Neural cell (in vitro differentiated cells): ENCODE results near the gene FHOD3. TPM values are rescaled to one million over a fixed set of nuclear protein-coding genes. Genes with fewer than 3 reads are reported as not detected.

Experiments
- H2AFZ ChIP-seq: fragments of 200-600, 300-800 bp; sonication (generic), shearing (Covaris generic); 2 replicates; pipeline ENCODE4 v1.6.0; 2014; ENCODE audit warnings: low read depth, mild to moderate bottlenecking, antibody characterized with exemption, low read length, moderate library complexity
- H3F3A ChIP-seq: fragments of 200-600 bp; shearing (Covaris generic); 2 replicates; pipeline ENCODE4 v1.6.1; 2016; ENCODE audit warnings: mild to moderate bottlenecking, moderate library complexity, mixed read lengths, antibody characterized with exemption, low read length; ENCODE audit not compliant: insufficient read depth, poor library complexity, severe bottlenecking
- H3K27ac ChIP-seq: fragments of 200-600, 300-800 bp; sonication (generic), shearing (Covaris generic); 2 replicates; pipeline ENCODE4 v1.5.1; 2014; ENCODE audit warnings: mild to moderate bottlenecking, low read length, moderate library complexity
- H3K27me3 ChIP-seq: fragments of 300-800, 200-600 bp; sonication (generic), shearing (Covaris generic); 2 replicates; pipeline ENCODE4 v1.6.0; 2014; ENCODE audit warnings: mild to moderate bottlenecking, low read depth, low read length, moderate library complexity; ENCODE audit not compliant: insufficient read depth
- H3K36me3 ChIP-seq: fragments of 300-800, 200-600 bp; sonication (generic), shearing (Covaris generic); 2 replicates; pipeline ENCODE4 v1.5.1; 2014; ENCODE audit warnings: mild to moderate bottlenecking, antibody characterized with exemption, low read length, moderate library complexity; ENCODE audit not compliant: insufficient read depth
- H3K4me2 ChIP-seq: fragments of 300-800, 200-600 bp; sonication (generic), shearing (Covaris generic); 2 replicates; pipeline ENCODE4 v1.6.0; 2014; ENCODE audit warnings: mild to moderate bottlenecking, low read length
- H3K4me3 ChIP-seq: fragments of 300-800, 200-600 bp; sonication (generic), shearing (Covaris generic); 2 replicates; pipeline ENCODE4 v1.5.1; 2014; ENCODE audit warnings: mild to moderate bottlenecking, low read length, moderate library complexity
- H3K79me2 ChIP-seq: fragments of 200-600 bp; shearing (Covaris generic); replicated peaks from 2 replicates; pipeline ENCODE4 v1.6.0; 2014; ENCODE audit warnings: mild to moderate bottlenecking, low read length, moderate library complexity; ENCODE audit not compliant: insufficient read depth
- H3K9ac ChIP-seq: fragments of 300-800, 200-600 bp; sonication (generic), shearing (Covaris generic); 2 replicates; pipeline ENCODE4 v1.6.1; 2016; ENCODE audit warnings: mild to moderate bottlenecking, low read length, mixed read lengths
- H3K9me2 ChIP-seq: fragments of 200-600 bp; shearing (Covaris generic); 2 replicates; pipeline ENCODE4 v1.6.1; 2016; ENCODE audit warnings: mild to moderate bottlenecking, low read length, mixed read lengths; ENCODE audit not compliant: insufficient read depth
- H3K9me3 ChIP-seq: fragments of 200-600, 300-800 bp; sonication (generic), shearing (Covaris generic); 2 replicates; pipeline ENCODE4 v1.6.1; 2016; ENCODE audit warnings: mild to moderate bottlenecking, mixed run types, low read length, moderate library complexity, mixed read lengths
- H4K20me1 ChIP-seq: fragments of 200-600 bp; shearing (Covaris generic); 2 replicates; pipeline ENCODE4 v1.6.1; 2016; ENCODE audit warnings: mild to moderate bottlenecking, mixed run types; ENCODE audit not compliant: insufficient read depth
- CTCF ChIP-seq: fragments of 450-650 bp; IDR thresholded peaks from 2 replicates; pipeline ENCODE4 v1.5.1; 2014; ENCODE audit warnings: antibody characterized with exemption, mild to moderate bottlenecking, moderate library complexity; ENCODE audit not compliant: poor library complexity, severe bottlenecking
- EP300 ChIP-seq: fragments of 450-650 bp; conservative IDR thresholded peaks from 2 replicates; pipeline ENCODE4 v1.6.1; 2014; ENCODE audit warnings: antibody characterized with exemption, mild to moderate bottlenecking, moderate library complexity; ENCODE audit not compliant: poor library complexity, severe bottlenecking
- EZH2 ChIP-seq: fragments of 200-600, 300-800 bp; shearing (Covaris generic), sonication (generic); IDR thresholded peaks from 2 replicates; pipeline ENCODE4 v1.6.1; 2014; ENCODE audit warnings: antibody characterized with exemption, low read length, borderline replicate concordance, mild to moderate bottlenecking; ENCODE audit not compliant: insufficient read depth, poor library complexity, severe bottlenecking
- MXI1 ChIP-seq: fragments of 450-650 bp; conservative IDR thresholded peaks from 2 replicates; pipeline ENCODE4 v1.6.1; 2014; ENCODE audit warnings: antibody characterized with exemption, mild to moderate bottlenecking; ENCODE audit not compliant: poor library complexity, severe bottlenecking
- POLR2AphosphoS5 ChIP-seq: IDR thresholded peaks from 2 replicates; pipeline ENCODE4 v1.6.1; 2012
- RAD21 ChIP-seq: fragments of 450-650 bp; conservative IDR thresholded peaks from 2 replicates; pipeline ENCODE4 v1.6.1; 2014; ENCODE audit warnings: antibody characterized with exemption, mild to moderate bottlenecking, moderate library complexity
- REST ChIP-seq: IDR thresholded peaks from 2 replicates; pipeline ENCODE4 v1.6.1; 2012; ENCODE audit warnings: borderline replicate concordance
- SMC3 ChIP-seq: fragments of 450-650 bp; conservative IDR thresholded peaks from 2 replicates; pipeline ENCODE4 v1.6.1; 2014; ENCODE audit warnings: antibody characterized with exemption, mild to moderate bottlenecking, moderate library complexity; ENCODE audit not compliant: poor library complexity
- TAF1 ChIP-seq: IDR thresholded peaks from 2 replicates; pipeline ENCODE4 v1.6.1; 2012; ENCODE audit warnings: low read depth
- polyA plus RNA-seq: library from polyadenylated mRNA; depleted of rRNA; stranded (reverse); fragments of >200 nt; gene quantifications from 2 replicates; pipeline ENCODE4 v1.2.3, GENCODE V29; 2014

Gene FHOD3
- polyA plus RNA-seq, 1 donor from 2014 or later, result 19.4 TPM

GRCh38 chr18:36792634-36793283 is 495.2 kb downstream of the FHOD3 start:
- no peaks in the 10 kb centered on the region for H3F3A ChIP-seq
- H3K27ac ChIP-seq, result no peak overlapping the region
- no peak overlapping the region for H3K4me3 ChIP-seq
- H3K27me3 ChIP-seq, result no peaks in the 10 kb centered on the region
- H3K9me2 ChIP-seq, result no peaks in the 10 kb centered on the region
- H3K79me2 ChIP-seq, result no peaks in the 10 kb centered on the region
- H3K4me2 ChIP-seq, result no peak overlapping the region
- H3K36me3 ChIP-seq, result peaks cover 5% of the 10 kb centered on the region
- H3K9ac ChIP-seq, result no peak overlapping the region
- no peaks in the 10 kb centered on the region for H4K20me1 ChIP-seq
- H2AFZ ChIP-seq, result no peak overlapping the region
- H3K9me3 ChIP-seq, result no peaks in the 10 kb centered on the region
- no peak for TF ChIP-seq EZH2
- no peak for TF ChIP-seq SMC3
- no peak for TF ChIP-seq CTCF
- TF ChIP-seq RAD21, result no peak
- no peak for TF ChIP-seq EP300
- TF ChIP-seq TAF1, result no peak
- no peak for TF ChIP-seq MXI1
- no peak for TF ChIP-seq POLR2AphosphoS5
- TF ChIP-seq REST, result no peak

- Histone ChIP-seq H2AFZ (no peak overlapping the region), H3K27ac (no peak overlapping the region), H4K20me1 (no peaks in the 10 kb centered on the region), H3K9me3 (no peaks in the 10 kb centered on the region), H3K36me3 (peaks cover 16% of the 10 kb centered on the region), H3K9me2 (no peaks in the 10 kb centered on the region), H3K4me2 (no peak overlapping the region), H3K27me3 (no peaks in the 10 kb centered on the region), H3K79me2 (no peaks in the 10 kb centered on the region), H3K4me3 (no peak overlapping the region), H3F3A (no peaks in the 10 kb centered on the region), H3K9ac (no peak overlapping the region)
- TF ChIP-seq RAD21, result no peak
- TF ChIP-seq TAF1, result no peak
- TF ChIP-seq SMC3, result no peak
- TF ChIP-seq EP300, result no peak
- no peak for TF ChIP-seq POLR2AphosphoS5
- no peak for TF ChIP-seq MXI1
- TF ChIP-seq REST, result no peak
- no peak for TF ChIP-seq CTCF
- TF ChIP-seq EZH2, result no peak
These were observed 501.4 kb downstream of the FHOD3 start for GRCh38 chr18:36798738-36799473.
